Activated CD4-positive, alpha-beta T cell treated with anti-CD3 and anti-CD28 coated beads, Interleukin-2, Interleukin-4, amounts not matched to agents 100 ng/mL and 50 ng/mL, durations not matched to agents 16 hours and 8 hours (primary cell): Measurements from ENCODE around the gene TEAD1.

ENCODE experiments used
- DNase-seq: peaks from one replicate; pipeline ENCODE4 v3.0.0-alpha.2; 2020; ENCODE audit warnings: low spot score

The TEAD1 gene

DNA sequence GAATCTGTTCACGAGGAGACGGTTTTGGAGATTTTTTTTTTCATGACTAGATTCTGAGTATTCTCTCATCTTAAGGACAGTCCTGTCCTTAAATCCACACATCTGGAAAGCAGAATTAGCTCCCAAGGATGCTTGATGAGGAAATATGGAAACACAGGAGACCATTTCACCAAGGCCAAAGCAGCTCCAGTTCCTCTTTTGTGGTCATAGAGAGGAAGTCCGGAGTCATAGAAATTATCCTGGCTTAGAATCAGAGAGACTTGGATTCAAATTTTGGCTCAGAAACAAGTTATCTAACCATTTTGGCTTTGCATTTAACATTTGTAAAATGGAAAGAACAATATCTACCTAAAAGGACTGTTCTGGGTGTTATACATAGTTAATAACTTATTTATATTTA is 7.3 kb upstream of the TEAD1 start:
- no peak for DNase-seq

DNA sequence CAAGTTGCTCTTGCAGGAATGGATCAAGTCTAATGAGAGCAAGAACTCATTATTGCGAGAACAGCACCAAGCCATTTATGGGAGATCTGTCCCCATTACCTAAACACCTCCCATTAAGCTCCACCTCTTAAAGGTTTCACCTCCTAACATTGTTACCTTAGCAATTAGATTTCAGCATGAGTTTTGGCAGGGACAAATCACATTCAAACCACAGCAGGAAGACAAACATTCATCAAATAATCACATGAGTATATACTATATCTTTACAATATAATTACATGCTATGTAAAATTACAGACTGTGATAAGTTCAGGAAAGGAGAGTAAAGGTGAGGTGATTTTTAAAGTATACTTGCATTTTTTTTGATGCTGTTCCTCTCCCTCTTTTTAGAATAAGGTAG is 6.6 kb upstream of the TEAD1 start:
- no peak for DNase-seq

DNA sequence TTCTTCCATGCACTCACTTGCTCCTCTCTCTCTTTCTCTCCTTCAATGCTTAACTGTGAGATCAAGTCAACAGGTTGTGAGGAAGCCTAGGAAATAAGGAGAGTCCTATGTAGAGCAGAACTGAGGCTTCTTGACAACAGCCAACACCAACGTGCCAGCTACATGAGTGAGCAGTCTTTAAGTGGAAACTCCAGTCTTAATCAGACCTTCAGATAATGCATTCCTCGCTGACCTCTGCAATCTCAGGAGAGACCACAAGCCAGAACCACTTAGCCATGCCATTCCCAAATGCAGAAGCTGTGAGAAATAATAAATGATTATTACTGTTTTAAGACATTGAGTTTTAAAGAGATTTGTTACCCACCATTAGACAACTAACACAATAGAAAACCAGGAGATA is 6.1 kb upstream of the TEAD1 start:
- no peak for DNase-seq

DNA sequence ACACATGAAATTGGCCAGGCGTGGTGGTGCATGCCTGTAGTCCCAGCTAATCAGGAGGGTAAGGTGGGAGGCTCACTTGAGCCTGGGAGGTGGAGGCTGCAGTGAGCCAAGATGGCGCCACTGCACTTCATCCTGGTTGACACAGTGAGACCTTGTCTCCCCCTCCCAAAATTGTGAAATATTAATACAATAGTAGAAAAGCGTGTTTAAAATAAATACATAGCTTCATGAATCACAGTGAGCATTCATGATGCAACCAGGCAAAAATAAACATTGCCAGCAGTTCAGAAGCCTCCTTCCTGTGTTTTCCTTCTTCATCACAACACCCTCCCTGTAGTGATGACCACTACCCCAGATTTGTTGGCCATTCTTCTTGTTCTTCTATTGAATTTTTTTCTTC is 4.3 kb upstream of the TEAD1 start:
- no peak for DNase-seq

GRCh38 chr11:12671370-12671769 is 2.9 kb upstream of the TEAD1 start:
- no peak for DNase-seq

GRCh38 chr11:12673601-12673923 is 659 bp upstream of the TEAD1 start:
- no peak for DNase-seq

DNA sequence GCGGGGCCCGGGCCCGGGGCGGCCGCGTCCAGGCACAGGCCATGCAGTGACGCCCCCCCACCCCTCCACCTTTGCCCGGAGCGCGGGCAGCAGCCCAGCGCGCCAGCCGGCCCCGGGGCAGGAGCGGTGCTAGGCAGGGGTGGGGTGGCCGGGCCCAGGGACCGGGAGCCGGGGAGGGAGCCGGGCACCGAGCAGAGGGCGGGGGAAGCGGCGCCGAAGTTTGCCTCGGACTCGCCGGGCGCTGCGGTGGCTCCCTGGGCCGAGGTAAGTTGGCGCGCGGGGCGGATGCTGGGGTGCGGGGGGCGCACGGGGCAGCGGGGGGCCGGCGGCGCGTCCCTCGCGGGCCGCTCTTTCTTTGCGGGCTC is 332 bp downstream of the TEAD1 start:
- DNase-seq = no peak

- DNase-seq = no peak
Observed at GRCh38 chr11:12674936-12675696, 895 bp downstream of the TEAD1 start.

DNA sequence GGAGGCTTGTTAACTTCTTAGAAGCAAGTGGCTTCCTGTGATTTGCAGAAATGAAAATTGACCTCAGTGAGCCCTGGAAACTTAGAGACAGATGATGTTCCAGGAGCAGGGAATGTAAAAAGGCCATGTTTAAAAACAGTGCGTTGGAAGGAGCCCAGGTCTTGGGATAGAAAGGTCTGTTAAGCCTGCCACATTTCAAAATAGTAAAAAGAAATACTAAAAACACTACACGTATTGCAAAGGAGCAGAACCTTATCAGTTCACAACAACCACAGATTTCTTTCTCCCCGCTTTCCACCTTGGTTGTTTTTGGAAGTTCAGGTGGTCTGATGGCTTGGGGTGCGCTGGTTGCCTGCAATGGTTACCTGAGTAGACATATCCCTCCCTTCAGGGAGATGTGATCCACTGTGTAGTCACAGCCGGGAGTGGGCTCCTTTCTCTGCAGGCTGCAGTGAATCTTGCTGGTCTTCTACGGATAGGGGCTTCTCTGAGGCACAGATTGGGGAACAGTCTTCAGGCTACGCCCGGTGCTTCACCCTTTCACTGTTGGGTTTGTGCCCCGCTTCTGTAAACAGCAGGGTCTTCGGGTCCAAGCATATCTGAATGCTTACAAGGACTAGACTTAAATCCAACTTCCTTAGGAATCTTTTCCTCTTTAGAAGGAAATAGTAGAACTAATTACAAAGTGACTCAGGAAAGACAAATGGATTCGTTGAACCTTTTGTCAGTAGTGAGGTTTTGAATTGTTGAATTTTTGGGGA is 1.9 kb downstream of the TEAD1 start:
- no peak for DNase-seq

DNA sequence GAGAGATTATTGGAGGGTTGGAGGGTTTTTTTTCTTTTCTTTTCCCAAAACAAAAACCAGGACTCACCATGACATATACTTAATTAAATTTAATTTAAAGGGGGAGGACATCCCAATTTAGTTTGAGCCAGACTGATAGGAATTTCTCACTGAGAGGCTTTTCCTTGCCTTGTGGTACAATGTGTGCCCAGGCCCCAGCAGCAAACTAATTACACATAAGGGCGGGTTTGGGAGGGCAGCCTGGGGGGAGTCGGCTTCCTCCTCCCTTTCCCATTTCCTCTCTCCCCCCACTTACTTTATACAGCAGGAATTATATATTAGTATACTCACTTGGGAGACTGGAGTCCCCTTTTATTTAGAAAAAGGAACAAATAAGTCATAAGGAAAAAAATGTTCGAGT is 2.9 kb downstream of the TEAD1 start:
- no peak for DNase-seq

GRCh38 chr11:12678092-12678491 is 3.9 kb downstream of the TEAD1 start:
- DNase-seq = no peak

DNA sequence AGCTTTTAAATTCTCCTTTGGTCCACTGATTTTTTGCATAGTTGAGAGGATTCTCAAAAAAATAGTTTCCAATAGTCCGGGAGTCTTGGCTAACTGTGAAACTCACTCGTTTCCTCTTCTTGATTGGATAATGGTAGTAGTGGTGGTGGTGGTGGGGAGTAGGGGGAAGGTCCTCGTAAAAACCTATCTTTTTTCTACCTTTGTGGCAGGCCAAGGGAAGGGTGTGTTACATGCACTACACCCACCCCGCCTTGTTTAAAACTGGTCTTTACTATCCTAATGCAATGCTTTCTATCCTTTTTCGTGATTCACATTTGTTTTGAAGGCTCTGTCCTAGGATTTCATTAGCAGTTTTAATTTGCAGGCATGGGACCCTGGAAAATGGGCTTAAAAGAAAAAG is 4.8 kb downstream of the TEAD1 start:
- DNase-seq = no peak

DNA sequence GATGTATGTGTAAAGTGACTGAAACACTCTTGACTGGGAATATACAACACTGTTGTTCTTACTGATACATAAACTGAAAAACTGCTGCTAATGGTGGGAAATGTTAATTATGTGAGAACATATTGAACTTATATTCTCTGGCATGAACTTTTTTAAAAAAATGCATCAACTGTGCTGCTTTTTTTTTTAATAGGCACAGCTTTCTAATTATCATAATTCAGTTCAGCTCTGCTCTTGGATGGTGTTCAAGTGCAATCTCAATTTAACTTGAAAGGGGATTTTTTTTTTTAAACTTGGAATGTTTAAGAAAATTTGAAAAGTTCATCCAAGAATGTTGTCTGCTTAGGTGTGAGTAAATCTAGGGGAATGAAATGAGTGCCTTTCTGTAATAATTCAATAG is 5.2 kb downstream of the TEAD1 start:
- DNase-seq = no peak

DNA sequence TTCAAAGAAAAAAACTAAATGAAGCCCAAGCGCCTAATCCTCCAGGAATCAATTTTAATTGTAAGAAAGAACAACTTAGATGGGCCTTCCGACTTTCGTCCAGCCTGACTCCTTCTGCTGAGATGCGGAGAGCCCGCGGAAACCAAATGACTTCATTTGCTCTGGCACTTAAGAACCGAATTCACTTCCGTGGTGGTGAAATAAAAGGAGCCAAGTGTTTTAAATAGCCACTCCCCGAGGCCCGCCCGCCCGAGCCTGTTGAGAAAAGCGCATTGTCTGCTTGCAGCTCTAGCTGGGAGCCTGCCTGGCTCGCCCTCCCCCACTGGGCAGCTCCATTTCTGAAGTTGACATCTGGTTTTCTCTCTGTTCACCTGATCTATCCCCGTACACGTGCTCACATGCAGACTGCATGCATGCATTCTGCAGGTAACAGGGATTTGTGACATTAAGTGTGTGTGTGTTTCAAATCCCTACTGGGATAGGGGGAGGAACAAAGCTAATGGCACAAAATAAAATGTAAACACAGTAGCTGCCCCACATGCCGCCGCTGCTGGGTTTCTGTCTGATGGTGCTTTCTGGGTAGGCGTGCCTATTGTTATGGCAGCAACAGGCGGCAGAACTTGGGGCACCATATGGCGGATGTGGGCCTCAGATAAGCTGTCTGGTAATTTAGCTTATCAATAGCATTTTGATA is 6.2 kb downstream of the TEAD1 start:
- DNase-seq = no peak

- DNase-seq = no peak
Observed at GRCh38 chr11:12680940-12681258, 6.7 kb downstream of the TEAD1 start.

DNA sequence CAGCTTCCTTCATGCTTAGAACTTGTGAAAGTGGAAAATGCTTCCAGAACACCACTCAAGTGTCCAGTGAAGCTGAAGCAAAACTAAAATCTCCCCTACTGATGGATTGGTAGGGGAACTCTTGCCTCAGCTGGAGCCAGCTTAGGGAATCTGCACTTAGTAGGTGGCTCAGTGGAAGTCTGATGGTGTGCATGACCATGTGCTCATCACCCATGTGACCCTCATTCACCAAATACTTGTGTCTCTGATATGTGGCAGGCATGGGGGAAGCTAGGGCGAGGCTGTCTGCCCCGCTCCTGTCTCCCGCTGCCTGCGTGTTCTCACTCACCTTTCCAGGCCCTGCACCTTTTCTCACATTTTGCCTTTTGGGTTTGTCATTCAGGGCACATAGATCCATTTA is 7.2 kb downstream of the TEAD1 start:
- DNase-seq = no peak

DNA sequence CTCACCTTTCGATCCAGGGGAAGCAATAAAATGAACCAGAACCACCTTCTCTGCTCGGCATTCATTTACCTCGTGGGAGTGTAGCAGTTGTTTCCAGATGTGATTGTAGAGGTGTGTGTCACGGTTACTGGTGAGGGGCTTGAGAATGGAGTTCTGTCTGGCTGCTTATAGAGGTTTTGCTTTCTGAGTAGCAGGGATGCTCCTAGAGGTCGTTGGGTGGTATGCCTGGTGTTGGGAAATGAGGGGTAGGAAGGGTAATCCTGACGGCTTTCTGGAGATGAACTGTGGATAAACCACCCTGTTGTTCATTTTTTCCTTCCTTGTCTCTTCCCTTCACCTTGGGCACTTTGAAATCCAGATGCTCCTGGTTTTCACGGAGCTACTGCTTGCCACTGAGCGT is 8.1 kb downstream of the TEAD1 start:
- no peak for DNase-seq

DNA sequence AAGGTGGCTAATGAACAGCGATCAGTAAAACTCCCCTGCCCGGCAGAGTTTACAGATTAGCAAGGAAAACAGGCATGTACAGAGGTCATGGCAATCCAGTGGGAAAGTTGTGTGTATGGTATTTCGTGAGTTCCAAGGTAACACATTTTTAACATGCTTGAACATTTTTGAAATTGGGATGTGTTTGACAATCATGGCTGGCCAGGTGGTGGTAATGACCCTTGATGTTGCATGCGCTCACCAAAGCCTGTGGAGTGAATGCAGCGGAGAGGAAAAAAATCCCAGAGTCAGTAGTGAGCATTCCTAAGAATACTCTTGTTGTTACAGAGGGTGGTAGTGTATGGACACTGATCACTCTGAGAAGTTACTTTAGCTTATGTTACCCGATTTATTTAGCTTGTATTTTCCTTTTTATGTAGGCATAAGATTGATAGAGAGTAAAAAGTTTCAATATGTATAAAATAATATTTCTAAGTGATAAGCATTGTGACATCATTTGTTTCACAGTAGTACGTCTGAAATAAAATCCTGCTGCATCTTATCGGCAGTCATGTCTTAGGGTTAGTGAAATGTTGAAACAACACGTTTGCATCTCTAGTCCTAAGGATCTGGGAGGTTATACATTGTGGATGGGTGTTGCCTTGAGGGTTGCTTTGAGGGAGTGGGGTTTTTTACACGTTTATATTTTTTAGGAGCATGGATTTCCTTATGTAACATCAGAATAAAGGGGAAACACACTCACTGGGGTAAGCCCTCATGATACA is 8.7 kb downstream of the TEAD1 start:
- DNase-seq = no peak

DNA sequence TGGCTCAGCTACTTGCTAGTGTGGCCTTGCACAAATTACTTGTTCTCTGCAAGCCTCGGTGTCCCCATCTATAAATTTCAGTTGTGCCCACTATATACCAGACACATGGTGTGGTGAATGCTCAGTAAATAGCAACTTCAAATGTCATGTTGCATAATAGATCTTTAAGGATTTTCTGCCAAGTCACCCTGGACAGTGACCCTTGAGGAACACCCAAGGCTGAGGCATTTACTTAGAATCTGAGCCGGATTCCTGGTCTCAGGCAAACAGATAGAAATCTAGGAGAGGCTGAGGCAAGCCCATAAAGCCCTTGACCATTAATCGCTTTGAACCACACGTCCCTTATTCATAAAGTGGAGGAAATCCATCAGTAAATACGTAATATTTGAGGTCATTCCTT is 9.7 kb downstream of the TEAD1 start:
- DNase-seq = no peak

DNA sequence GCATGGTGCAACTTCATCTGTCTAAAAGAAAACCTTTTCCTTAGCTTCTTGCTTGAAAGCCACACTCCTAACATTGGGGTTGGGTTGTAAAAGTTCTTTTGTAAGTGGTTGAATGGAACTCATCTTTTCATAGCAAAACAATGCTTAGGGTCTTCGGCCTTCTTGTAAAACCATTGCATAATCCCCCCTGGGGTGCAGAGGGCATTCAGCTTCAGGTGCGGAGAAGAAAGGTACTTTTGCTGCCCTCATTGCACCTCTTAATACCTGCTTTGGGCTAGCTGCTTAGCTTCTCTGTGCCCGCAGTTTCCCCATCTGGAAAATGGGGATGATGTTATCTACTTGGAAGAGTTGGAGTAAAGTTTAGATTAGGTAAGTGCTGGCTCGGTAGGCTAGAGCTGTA is 10.1 kb downstream of the TEAD1 start:
- no peak for DNase-seq

DNA sequence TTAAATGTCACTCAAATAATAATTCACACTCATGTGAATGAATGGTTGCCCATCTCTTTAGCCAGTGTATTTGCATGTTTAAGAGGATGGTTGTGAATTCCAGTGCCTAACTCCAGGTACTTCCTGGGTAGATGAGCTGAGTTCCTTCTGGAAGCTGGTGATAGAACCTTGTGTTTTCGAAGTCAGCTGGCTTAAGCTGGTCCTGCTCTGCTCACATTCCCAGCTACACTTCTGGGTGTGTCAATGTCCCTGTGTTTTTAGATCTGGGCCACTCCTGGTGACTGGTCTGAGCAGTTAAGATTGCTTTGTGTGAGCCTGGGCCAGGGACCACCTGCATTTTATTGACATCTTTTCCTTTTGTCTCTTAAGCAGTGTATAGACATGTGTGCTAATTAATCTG is 10.6 kb downstream of the TEAD1 start:
- DNase-seq = no peak

DNA sequence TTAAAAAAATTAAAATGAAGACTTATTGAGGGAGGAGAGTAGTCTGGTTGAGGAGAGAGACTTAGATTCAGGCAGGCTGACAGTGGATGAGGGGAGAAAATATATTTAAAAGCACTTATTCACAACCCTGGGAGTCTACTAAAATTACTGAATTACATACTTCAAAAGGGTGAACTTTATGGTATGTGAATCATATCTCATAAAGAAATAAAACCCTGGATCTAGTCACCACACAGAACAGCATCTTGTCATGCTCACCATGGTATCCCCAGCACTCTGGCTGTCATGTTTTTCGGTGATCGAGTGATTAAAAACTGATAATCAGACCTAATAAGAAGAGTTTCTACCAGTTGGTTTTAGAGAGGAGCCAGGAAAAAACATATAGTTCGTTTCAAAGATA is 11.0 kb downstream of the TEAD1 start:
- no peak for DNase-seq
